ENCODE measurements around the gene CCDC57. TPM values are rescaled to one million over a fixed set of nuclear protein-coding genes. Genes with fewer than 3 reads are reported as not detected.

The CCDC57 gene
- total RNA-seq, 1 donor from 2014 or later = 50.5 TPM

- Histone ChIP-seq H3K9me3 (no peaks in the 10 kb centered on the region), H3K27ac (no peak overlapping the region), H3K36me3 (peaks cover 44% of the 10 kb centered on the region), H3K27me3 (no peaks in the 10 kb centered on the region), H3K4me3 (no peak overlapping the region), H3K4me1 (no peaks in the 10 kb centered on the region)
- no peak for TF ChIP-seq CTCF (IDR thresholded peaks at IDR 0.05)
- intact Hi-C loops (cut with DNase I) = no loop called here
- ATAC-seq (no peak), DNase-seq (no peak)
These were observed 134.9 kb downstream of the CCDC57 start for GRCh38 chr17:82077617-82078358.

GRCh38 chr17:82076785-82077591, 135.7 kb downstream of the CCDC57 start:
- intact Hi-C loops (cut with DNase I) = no loop called here
- H3K4me3 ChIP-seq = no peak overlapping the region
- H3K27ac ChIP-seq = no peak overlapping the region
- peaks cover 36% of the 10 kb centered on the region for H3K36me3 ChIP-seq
- DNase-seq = no peak
- TF ChIP-seq CTCF (IDR thresholded peaks at IDR 0.05) = no peak
- no peaks in the 10 kb centered on the region for H3K4me1 ChIP-seq
- no peaks in the 10 kb centered on the region for H3K9me3 ChIP-seq
- peak; percentile 31 for ATAC-seq
- H3K27me3 ChIP-seq = no peaks in the 10 kb centered on the region

- no peaks in the 10 kb centered on the region for H3K27me3 ChIP-seq
- no peak overlapping the region for H3K27ac ChIP-seq
- no peaks in the 10 kb centered on the region for H3K4me1 ChIP-seq
- DNase-seq = no peak
- no peaks in the 10 kb centered on the region for H3K9me3 ChIP-seq
- no peak overlapping the region for H3K4me3 ChIP-seq
- no peak for ATAC-seq
- intact Hi-C loops (cut with DNase I) = no loop called here
- peaks cover 30% of the 10 kb centered on the region for H3K36me3 ChIP-seq
- TF ChIP-seq CTCF (IDR thresholded peaks at IDR 0.05) = no peak
These were observed 136.4 kb downstream of the CCDC57 start for GRCh38 chr17:82076018-82076784.

GRCh38 chr17:82073446-82073845, 139.2 kb downstream of the CCDC57 start:
- Histone ChIP-seq H3K4me1 (no peaks in the 10 kb centered on the region), H3K27me3 (no peaks in the 10 kb centered on the region), H3K36me3 (peaks cover 3% of the 10 kb centered on the region), H3K27ac (no peak overlapping the region), H3K9me3 (no peaks in the 10 kb centered on the region), H3K4me3 (no peak overlapping the region)
- no peak for DNase-seq
- ATAC-seq = no peak
- intact Hi-C loops (cut with DNase I) = no loop called here
- no peak for TF ChIP-seq CTCF (IDR thresholded peaks at IDR 0.05)

GRCh38 chr17:82072827-82073226, 139.8 kb downstream of the CCDC57 start:
- intact Hi-C loops (cut with DNase I) = no loop called here
- TF ChIP-seq CTCF (IDR thresholded peaks at IDR 0.05) = no peak
- no peaks in the 10 kb centered on the region for H3K27me3 ChIP-seq
- H3K4me3 ChIP-seq = no peak overlapping the region
- DNase-seq (no peak), ATAC-seq (no peak)
- H3K9me3 ChIP-seq = no peaks in the 10 kb centered on the region
- H3K27ac ChIP-seq = no peak overlapping the region
- H3K36me3 ChIP-seq = no peaks in the 10 kb centered on the region
- no peaks in the 10 kb centered on the region for H3K4me1 ChIP-seq

All from upper lobe of right lung (tissue), 1 donor.